Endodermal cell (in vitro differentiated cells): Measurements from ENCODE around the gene RPUSD2. TPM values are rescaled to one million over a fixed set of nuclear protein-coding genes. Genes with fewer than 3 reads are reported as not detected.
"Not testable (repeated sequence)": the region's sequence is repeated elsewhere in the genome, so short reads cannot be mapped to it uniquely, and the experiment has no call there.

Experiments used
- DNase-seq: peaks from one replicate; pipeline ENCODE4 v3.0.0-alpha.2; 2017
- H3K27ac ChIP-seq: 2 replicates; pipeline ENCODE4 v1.5.1; 2013; ENCODE audit warnings: mild to moderate bottlenecking, low read depth, low read length, moderate library complexity
- H3K27me3 ChIP-seq: 2 replicates; pipeline ENCODE4 v1.6.1; 2013; ENCODE audit warnings: mild to moderate bottlenecking, low read length, moderate library complexity; ENCODE audit not compliant: insufficient read depth, control insufficient read depth, poor library complexity, severe bottlenecking
- H3K36me3 ChIP-seq: 2 replicates; pipeline ENCODE4 v1.7.0; 2013; ENCODE audit warnings: mild to moderate bottlenecking, low read length, moderate library complexity; ENCODE audit not compliant: control insufficient read depth, insufficient read depth
- H3K4me1 ChIP-seq: one replicate; pipeline ENCODE4 v1.7.0; 2013; ENCODE audit warnings: low read length; ENCODE audit not compliant: control insufficient read depth, insufficient read depth
- H3K4me3 ChIP-seq: 2 replicates; pipeline ENCODE4 v1.5.1; 2013; ENCODE audit warnings: mild to moderate bottlenecking, low read length, moderate library complexity
- H3K9ac ChIP-seq: 2 replicates; pipeline ENCODE4 v1.6.1; 2013; ENCODE audit warnings: mild to moderate bottlenecking, low read length, moderate library complexity; ENCODE audit not compliant: poor library complexity, severe bottlenecking; ENCODE audit errors: extremely low read depth
- H3K9me3 ChIP-seq: 2 replicates; pipeline ENCODE4 v1.6.1; 2013; ENCODE audit warnings: mild to moderate bottlenecking, low read length, moderate library complexity; ENCODE audit not compliant: control insufficient read depth
- H3K27ac Mint-ChIP-seq: 2 replicates; pipeline ENCODE4 v1.8.0; 2020; ENCODE audit warnings: mixed read lengths
- H3K27me3 Mint-ChIP-seq: 2 replicates; pipeline ENCODE4 v1.8.0; 2021; ENCODE audit warnings: mild to moderate bottlenecking, mixed read lengths; ENCODE audit not compliant: insufficient read depth
- H3K36me3 Mint-ChIP-seq: 2 replicates; pipeline ENCODE4 v1.8.0; 2020; ENCODE audit warnings: low read depth, mixed read lengths
- H3K4me1 Mint-ChIP-seq: 2 replicates; pipeline ENCODE4 v1.8.0; 2020; ENCODE audit warnings: mixed read lengths
- H3K4me3 Mint-ChIP-seq: 2 replicates; pipeline ENCODE4 v1.8.0; 2020; ENCODE audit warnings: mild to moderate bottlenecking, moderate library complexity, mixed read lengths
- H3K9me3 Mint-ChIP-seq: 2 replicates; pipeline ENCODE4 v1.8.0; 2020; ENCODE audit warnings: mild to moderate bottlenecking, mixed read lengths
- WGBS, 2 experiments: methylation state at CpG; one replicate each; pipeline versions ENCODE4 v1.1.5 to v1.1.7; 2013; ENCODE audit warnings: missing lambda C conversion rate in 2 of 2, mixed read lengths in 1 of 2; ENCODE audit not compliant: insufficient coverage in 1 of 2, insufficient read length in 1 of 2; 5-methylcytosine and 5-hydroxymethylcytosine counted together
- total RNA-seq, 2 donors: library from RNA; stranded (reverse); fragmentation: NEBNext Ultra II Directional in 1 of 2; extraction: Animal tissue kit (Norgen Biotek cat#: 25700) in 1 of 2; gene quantifications; 2 replicates in 1 of 2; 3 replicates in 1 of 2; pipeline ENCODE4 v1.2.1, GENCODE V29; 2021
- TF ChIP-seq, protein P1 (sequence below): fragments of 200-600 bp; sonication (generic); conservative IDR thresholded peaks from 2 replicates; pipeline ENCODE4 v1.5.0; 2021; ENCODE audit warnings: antibody characterized with exemption, mild to moderate bottlenecking

RPUSD2 gene
- total RNA-seq, 2 donors from 2014 or later, result 16.5 to 20.5 TPM

DNA sequence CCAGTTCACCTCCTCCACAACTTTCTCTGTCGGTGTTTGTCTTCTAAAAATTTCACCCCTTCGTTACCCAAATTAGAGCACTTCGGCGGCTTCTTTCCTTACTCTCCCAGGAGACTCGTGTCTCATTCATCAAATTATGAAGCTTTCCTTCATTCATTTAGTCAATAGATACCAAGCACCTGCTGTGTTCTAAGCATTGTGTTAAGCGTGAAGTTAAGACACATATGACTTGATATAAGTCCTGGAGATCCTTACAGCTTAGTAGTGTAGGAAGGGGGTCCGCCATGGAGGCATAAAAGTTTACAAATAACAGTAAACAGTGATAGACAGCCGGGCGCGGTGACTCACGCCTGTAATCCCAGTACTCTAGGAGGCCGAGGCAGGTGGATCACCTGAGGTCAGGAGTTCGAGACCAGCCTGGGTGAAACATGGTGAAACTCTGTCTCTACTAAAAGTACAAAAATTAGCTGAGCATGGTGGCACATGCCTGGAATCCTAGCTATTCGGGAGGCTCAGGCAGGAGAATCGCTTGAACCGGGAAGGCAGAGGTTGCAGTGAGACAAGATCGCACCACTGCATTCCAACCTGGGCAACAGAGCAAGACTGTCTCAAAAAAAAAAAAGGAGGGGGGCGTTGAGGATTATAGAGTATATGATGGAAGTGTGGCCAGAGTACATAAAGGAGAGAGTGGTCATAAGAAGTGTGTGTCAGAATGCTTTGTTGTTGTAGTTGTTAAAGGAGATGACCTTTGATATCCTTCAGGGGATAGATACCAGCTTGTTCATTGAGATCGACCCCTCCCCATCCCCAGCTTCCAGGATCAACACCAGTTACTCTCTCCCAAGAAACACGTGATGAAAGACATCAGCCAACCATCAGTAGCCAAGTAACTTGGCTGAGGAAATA, 3.5 kb upstream of the RPUSD2 start:
- no peak for DNase-seq
- Mint-ChIP-seq H3K27me3 (peaks cover 1% of the 10 kb centered on the region), H3K9me3 (no peaks in the 10 kb centered on the region), H3K4me1 (peaks cover 18% of the 10 kb centered on the region), H3K27ac (peak overlapping the region; percentile 86), H3K4me3 (peak overlapping the region; percentile 94), H3K36me3 (peaks cover 1% of the 10 kb centered on the region)
- Histone ChIP-seq H3K27me3 (no peaks in the 10 kb centered on the region), H3K9me3 (no peaks in the 10 kb centered on the region), H3K4me3 (peak overlapping the region; percentile 93), H3K9ac (no peak overlapping the region), H3K36me3 (peaks cover 9% of the 10 kb centered on the region), H3K4me1 (peaks cover 5% of the 10 kb centered on the region), H3K27ac (no peak overlapping the region)
- WGBS, 2 experiments, result 71 to 74% methylated on average over 11 to 18 of the region's 20 CpGs
- TF ChIP-seq, protein P1, sequence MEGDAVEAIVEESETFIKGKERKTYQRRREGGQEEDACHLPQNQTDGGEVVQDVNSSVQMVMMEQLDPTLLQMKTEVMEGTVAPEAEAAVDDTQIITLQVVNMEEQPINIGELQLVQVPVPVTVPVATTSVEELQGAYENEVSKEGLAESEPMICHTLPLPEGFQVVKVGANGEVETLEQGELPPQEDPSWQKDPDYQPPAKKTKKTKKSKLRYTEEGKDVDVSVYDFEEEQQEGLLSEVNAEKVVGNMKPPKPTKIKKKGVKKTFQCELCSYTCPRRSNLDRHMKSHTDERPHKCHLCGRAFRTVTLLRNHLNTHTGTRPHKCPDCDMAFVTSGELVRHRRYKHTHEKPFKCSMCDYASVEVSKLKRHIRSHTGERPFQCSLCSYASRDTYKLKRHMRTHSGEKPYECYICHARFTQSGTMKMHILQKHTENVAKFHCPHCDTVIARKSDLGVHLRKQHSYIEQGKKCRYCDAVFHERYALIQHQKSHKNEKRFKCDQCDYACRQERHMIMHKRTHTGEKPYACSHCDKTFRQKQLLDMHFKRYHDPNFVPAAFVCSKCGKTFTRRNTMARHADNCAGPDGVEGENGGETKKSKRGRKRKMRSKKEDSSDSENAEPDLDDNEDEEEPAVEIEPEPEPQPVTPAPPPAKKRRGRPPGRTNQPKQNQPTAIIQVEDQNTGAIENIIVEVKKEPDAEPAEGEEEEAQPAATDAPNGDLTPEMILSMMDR, result no peak

- DNase-seq, result peak; percentile 75
- Histone ChIP-seq H3K36me3 (peaks cover 8% of the 10 kb centered on the region), H3K9me3 (no peaks in the 10 kb centered on the region), H3K27me3 (no peaks in the 10 kb centered on the region), H3K9ac (no peak overlapping the region), H3K4me1 (peaks cover 6% of the 10 kb centered on the region), H3K4me3 (no peak overlapping the region), H3K27ac (no peak overlapping the region)
- Mint-ChIP-seq H3K4me3 (no peak overlapping the region), H3K9me3 (no peaks in the 10 kb centered on the region), H3K4me1 (peaks cover 20% of the 10 kb centered on the region), H3K27ac (no peak overlapping the region), H3K27me3 (peaks cover 1% of the 10 kb centered on the region), H3K36me3 (peaks cover 12% of the 10 kb centered on the region)
- TF ChIP-seq, protein P1, result peak; percentile 72
- WGBS, 2 experiments, result 53 to 57% methylated on average over 7 of the region's 7 CpGs
Measured at GRCh38 chr15:40567111-40567510, 2.0 kb upstream of the RPUSD2 start.

GRCh38 chr15:40575113-40575512, 6.0 kb downstream of the RPUSD2 start:
- Histone ChIP-seq H3K27ac (no peak overlapping the region), H3K4me3 (no peak overlapping the region), H3K4me1 (peaks cover 5% of the 10 kb centered on the region), H3K36me3 (peaks cover 27% of the 10 kb centered on the region), H3K9ac (no peak overlapping the region), H3K27me3 (no peaks in the 10 kb centered on the region), H3K9me3 (no peaks in the 10 kb centered on the region)
- peaks cover 5% of the 10 kb centered on the region for H3K4me1 Mint-ChIP-seq
- H3K9me3 Mint-ChIP-seq, result peaks cover 7% of the 10 kb centered on the region
- H3K4me3 Mint-ChIP-seq, result no peak overlapping the region
- H3K36me3 Mint-ChIP-seq, result peaks cover 39% of the 10 kb centered on the region
- H3K27me3 Mint-ChIP-seq, result no peaks in the 10 kb centered on the region
- TF ChIP-seq, protein P1, result no peak
- DNase-seq, result no peak
- H3K27ac Mint-ChIP-seq, result no peak overlapping the region

DNA sequence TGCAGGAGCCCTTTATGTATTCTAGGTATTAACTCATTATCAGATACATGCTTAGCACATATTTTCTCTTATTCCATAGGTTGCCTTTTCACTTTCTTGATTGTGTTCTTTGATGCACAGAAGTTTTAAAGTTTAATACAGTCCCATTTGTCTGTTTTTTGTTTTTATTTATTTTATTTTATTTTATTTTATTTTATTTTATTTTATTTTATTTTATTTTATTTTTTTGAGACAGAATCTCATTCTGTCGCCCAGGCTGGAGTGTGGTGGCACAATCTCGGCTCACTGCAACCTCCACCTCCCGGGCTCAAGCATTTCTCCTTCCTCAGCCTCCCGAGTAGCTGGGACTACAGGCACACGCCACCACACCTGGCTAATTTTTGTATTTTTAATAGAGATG, 7.8 kb downstream of the RPUSD2 start:
- H3K9me3 Mint-ChIP-seq, H3K27ac Mint-ChIP-seq, H3K27me3 Mint-ChIP-seq, H3K9me3 ChIP-seq, H3K4me1 Mint-ChIP-seq, H3K27me3 ChIP-seq, H3K4me1 ChIP-seq, H3K9ac ChIP-seq, DNase-seq, H3K4me3 ChIP-seq, H3K27ac ChIP-seq, H3K4me3 Mint-ChIP-seq: not testable (repeated sequence)
- WGBS, 2 experiments, result 80 to 97% methylated on average over 1 to 5 of the region's 5 CpGs
- peaks cover 20% of the 10 kb centered on the region for H3K36me3 ChIP-seq
- H3K36me3 Mint-ChIP-seq, result peaks cover 28% of the 10 kb centered on the region
